Measurements from ENCODE around the gene TIAM2.
A peak's percentile ranks its signal among the peaks of the same experiment; 100 is the strongest.
"Not testable (repeated sequence)": the region's sequence is repeated elsewhere in the genome, so short reads cannot be mapped to it uniquely, and the experiment has no call there.

TIAM2 gene

GRCh38 chr6:155173488-155173887 lies 178.4 kb downstream of the TIAM2 start:
- no peak for DNase-seq

DNA sequence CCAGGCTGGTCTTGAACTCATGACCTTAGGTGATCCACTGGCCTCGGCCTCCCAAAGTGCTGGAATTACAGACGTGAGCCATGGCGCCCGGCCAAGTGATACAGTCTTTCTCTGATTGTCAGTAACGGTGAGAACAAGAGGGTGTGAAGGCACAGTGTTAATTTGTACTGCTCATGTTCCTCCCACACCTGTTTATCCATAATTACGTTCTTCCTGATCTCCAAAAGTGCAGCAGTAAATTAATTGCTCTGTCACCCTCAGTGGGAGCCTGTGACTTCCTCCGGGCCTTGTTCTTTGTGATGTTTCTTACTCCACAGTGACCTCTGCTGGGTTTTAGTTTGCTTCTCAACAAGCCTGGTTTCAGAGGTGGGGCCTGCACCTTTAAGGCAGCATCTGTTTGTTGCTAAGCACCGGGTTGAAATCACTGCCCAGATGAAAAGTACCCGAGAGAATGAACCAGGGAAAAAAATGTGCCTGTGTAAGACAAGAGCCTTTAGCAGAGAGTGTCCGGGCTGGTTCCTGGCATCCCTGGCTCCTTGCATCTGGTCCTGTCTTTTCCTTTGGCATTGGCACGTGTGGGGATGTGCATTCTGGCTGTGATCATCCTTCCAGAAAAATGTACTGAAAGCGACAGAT lies 179.6 kb downstream of the TIAM2 start:
- peak; percentile 91 for DNase-seq

- DNase-seq, result peak; percentile 88
These were observed 182.3 kb downstream of the TIAM2 start for GRCh38 chr6:155177363-155177961.

DNA sequence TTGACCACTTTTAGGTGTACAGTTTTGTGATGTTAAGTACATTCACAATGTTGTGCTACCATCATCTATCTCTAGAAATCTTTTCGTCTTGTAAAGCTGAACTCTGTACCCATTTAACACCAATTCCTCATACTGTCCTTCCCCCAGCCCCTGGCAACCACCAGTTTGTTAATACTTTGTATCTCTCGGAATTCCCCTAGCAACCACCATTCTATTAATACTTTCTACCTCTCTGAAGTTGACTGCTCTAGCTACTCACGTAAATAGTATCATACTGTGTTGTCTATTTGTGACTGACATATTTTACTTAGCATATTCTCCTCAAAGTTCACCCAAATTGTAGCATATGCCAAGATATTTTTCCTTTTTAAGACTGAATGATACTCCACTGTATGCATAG lies 186.4 kb downstream of the TIAM2 start:
- no peak for DNase-seq

- DNase-seq, result no peak
These were observed 187.0 kb downstream of the TIAM2 start for GRCh38 chr6:155182103-155182502.

DNA sequence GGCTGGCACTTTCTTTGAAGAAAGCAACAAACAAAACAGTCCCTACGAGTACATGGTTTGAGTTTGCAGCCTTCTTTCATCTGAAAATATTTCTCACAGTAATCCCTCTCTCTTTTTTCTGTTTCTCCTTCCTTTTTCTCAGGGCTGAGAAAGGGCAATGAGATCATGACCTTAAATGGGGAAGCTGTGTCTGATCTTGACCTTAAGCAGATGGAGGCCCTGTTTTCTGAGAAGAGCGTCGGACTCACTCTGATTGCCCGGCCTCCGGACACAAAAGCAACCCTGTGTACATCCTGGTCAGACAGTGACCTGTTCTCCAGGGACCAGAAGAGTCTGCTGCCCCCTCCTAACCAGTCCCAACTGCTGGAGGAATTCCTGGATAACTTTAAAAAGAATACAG lies 188.0 kb downstream of the TIAM2 start:
- no peak for DNase-seq

GRCh38 chr6:155185041-155185440 lies 189.9 kb downstream of the TIAM2 start:
- not testable (repeated sequence) for DNase-seq

GRCh38 chr6:155185544-155185943 lies 190.4 kb downstream of the TIAM2 start:
- DNase-seq, result no peak

GRCh38 chr6:155186052-155186658 lies 191.0 kb downstream of the TIAM2 start:
- DNase-seq, result no peak

GRCh38 chr6:155187106-155187505 lies 192.0 kb downstream of the TIAM2 start:
- DNase-seq, result peak; percentile 31

DNA sequence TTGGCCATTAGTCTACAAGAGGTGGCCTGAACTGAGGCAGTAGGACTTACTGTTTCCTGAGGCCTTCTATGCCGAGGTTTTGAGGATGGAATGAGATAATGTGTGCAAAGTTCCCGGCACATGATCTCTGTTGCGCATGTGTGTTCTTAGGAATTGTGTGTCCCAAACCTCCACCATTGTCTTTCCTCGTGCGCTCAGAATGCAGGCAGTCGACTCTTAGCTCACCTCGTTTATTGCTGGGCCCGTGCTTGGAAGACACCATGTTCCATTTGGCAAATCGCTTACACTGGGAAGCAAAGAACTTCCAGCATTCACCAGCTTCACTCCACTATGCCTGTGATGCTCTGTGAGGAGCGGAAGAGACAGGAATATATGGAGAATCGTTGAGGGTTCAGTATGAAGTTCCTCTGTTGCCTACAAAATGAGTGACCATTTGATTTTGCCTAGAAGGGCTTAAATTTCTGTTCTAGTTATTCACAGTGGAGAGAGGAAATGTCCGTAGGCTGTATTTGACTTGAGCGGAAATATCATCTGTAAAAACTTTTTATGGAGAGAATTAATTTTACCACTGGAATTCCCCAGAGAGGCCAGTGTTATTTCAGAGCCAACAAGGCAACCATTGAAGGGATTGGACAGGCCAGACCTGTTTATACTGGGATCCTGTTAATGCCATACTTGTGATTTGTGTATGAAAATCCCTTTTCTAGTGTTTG lies 193.0 kb downstream of the TIAM2 start:
- no peak for DNase-seq

DNA sequence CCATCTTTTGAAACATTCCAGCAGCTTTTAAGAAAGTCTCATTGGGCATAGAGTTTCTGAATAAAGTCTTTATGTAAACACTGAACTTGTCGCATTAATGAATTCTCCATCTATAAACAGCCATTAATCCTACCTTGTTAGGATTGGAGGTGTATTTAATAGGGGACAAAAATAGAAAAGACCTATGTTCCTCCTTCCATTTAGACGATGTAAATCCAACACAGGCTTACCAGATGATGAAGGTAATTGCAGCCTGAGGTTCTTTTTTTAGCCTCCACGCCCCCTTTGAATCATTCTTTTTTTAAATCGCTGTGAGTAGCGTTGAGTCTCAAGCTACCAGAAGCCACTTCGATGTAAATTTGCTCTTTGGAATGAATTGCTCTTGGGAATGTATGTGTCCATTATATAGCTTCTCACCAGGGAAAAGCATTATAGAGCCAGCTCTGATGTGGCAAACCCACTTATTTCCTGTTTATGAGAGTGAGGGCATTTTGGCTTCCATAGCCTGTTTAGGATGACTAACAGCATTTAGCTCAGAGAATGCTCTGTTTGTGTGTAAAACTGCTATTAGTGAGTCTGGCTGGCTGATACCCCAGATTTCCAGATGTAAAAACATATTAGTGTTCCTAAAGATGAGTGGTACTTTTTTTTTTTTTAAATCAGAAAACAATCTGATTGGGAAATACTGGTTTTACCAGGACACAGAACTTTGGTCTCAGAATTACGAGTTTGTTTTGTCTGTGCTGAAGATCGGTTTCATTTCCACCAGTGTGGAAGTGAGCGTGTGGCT lies 193.8 kb downstream of the TIAM2 start:
- DNase-seq, result no peak

DNA sequence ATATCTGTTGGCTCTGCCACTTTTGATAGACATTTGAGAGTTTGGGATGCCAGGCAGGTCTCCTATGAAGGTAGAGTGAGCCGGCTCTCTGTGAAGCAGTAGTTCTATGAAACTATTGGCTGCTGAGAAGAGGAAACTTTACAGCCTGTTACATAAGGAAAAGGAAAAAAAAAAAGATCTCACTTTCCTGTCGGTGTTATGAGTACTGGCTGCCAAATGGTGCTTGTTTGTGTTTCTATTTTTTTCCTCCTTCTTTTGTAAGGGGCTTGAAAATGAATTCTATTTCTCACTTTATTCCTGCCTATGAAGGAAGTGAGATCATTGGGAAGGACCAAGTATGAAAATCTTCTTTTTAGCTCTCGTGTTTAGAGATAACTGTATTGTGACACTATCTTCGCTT lies 195.6 kb downstream of the TIAM2 start:
- DNase-seq, result no peak

DNA sequence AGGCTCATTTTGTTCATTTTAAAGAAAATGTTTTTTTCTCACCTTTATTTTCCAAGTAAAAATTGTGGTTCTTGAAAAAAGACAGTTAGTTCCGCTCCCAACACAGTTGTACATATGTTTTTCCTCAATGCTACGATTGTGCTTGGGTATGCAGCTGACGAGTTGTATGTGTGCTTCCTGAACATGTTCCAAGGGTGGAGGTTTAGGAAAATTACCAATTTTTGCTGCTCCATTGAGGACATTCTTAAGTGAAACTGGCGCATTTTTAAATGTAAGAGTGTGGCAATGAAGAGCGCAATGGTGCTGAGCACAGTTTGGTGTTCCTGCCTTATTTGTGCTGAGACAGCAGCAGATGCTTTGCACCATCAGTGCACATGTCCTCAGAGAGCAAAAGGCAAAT lies 198.4 kb downstream of the TIAM2 start:
- DNase-seq, result no peak

GRCh38 chr6:155194399-155194798 lies 199.3 kb downstream of the TIAM2 start:
- no peak for DNase-seq

DNA sequence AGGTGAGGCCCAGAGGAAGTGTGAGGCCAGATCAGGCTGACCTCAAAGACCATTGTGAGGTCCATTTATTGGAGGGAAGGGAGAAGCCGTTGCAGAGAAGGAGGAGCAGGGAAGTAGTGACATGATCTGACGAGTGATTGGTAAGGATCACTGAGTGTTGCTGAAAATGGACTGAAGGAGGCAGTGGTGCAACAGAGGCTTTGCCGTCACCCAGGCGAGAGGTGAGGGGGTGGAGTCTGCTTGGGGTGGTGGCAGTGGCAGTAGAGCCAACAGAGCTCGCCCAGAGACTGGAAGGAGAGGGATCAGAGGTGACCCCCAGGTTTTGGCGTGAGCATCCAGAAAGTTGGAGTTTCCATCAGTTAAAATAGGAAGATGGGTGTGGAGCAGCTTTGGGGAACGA lies 200.8 kb downstream of the TIAM2 start:
- DNase-seq, result no peak

DNA sequence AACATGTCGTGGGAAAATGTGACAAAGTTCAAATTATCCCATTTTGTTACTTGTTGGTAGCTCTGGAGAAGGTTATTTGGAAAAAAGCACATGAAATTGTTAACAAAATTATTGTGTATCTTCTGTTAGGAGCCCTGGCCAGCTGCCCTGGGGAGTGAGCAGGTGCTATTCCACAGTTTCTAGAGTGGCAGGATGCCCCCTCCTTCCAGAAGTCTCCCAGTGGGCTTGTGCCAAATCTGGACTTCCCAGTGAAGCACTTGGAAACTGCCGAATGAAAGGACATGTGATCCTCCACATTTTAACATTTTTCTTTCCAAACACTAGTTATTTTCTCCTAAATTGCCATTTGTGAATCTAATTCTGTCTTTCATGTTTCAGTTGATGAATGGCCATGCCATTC lies 201.8 kb downstream of the TIAM2 start:
- DNase-seq, result no peak

DNA sequence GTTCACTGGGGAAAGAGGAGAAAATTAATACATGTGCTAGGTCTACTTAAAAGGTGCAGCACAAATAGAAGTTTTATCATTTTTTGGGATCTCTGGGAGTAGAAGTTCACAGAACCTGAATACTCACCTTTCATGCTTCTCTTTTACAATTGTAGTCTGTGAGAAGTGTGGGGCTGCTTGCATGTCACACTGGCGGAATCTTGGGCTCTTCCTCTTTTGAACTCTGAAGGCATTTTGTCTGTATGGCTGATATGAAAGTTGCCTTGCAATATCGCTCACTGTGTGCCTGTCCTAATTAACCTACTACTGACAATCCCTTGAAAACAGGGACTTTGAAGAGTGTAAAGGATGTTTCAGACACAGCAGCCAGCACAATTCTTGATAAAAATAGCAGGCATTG lies 202.8 kb downstream of the TIAM2 start:
- DNase-seq, result no peak

GRCh38 chr6:155200012-155200411 lies 204.9 kb downstream of the TIAM2 start:
- DNase-seq, result no peak

GRCh38 chr6:155201461-155202226 lies 206.5 kb downstream of the TIAM2 start:
- DNase-seq, result no peak

GRCh38 chr6:155207223-155207622 lies 212.1 kb downstream of the TIAM2 start:
- no peak for DNase-seq

- DNase-seq, result no peak
These were observed 217.0 kb downstream of the TIAM2 start for GRCh38 chr6:155212106-155212505.
